B cell (primary cell): ENCODE results near the gene PARD3B. TPM values are rescaled to one million over a fixed set of nuclear protein-coding genes. Genes with fewer than 3 reads are reported as not detected.

Source experiments
- ATAC-seq: fragments of 200-7000 bp; cut with Tn5 transposase; one replicate; pipeline ENCODE4 v1.10.0; 2021; ENCODE audit warnings: low read depth, mild to moderate bottlenecking, moderate number of reproducible peaks, moderate library complexity
- CTCF ChIA-PET: fragments of 350-600 bp; sonication (Branson Sonifier 250); formaldehyde crosslinking; loops from one replicate; lab custom pipeline; 2021; ENCODE audit warnings: antibody characterized with exemption, inconsistent platforms; lab: Charles Lee
- POLR2A ChIA-PET: fragments of 350-600 bp; sonication (Branson Sonifier 250); formaldehyde crosslinking; loops from one replicate; lab custom pipeline; 2021; ENCODE audit warnings: antibody characterized with exemption; lab: Charles Lee
- DNase-seq: peaks from one replicate; pipeline ENCODE4 v3.0.0; 2013
- H2AFZ ChIP-seq: 2 replicates; pipeline ENCODE4 v1.6.1; 2012; ENCODE audit warnings: mild to moderate bottlenecking, low read depth, low read length; ENCODE audit not compliant: insufficient read depth, poor library complexity, severe bottlenecking
- H3K27ac ChIP-seq, 2 donors: 1 replicate in 1 of 2; 2 replicates in 1 of 2; pipeline ENCODE4 v1.5.1; 2012 to 2013; ENCODE audit warnings: low read length in 2 of 2, mild to moderate bottlenecking in 2 of 2, moderate library complexity in 1 of 2
- H3K27me3 ChIP-seq, 4 experiments: fragments of 200-600 bp in 1 of 4; sonication (generic) in 1 of 4; replicated peaks in 1 of 4; 1 replicate in 2 of 4; 2 replicates in 2 of 4; pipeline versions ENCODE4 v1.6.1 to v1.7.0; 2013 to 2016; ENCODE audit warnings: low read length in 3 of 4, mild to moderate bottlenecking in 2 of 4, mixed read lengths in 1 of 4, moderate library complexity in 1 of 4; ENCODE audit not compliant: insufficient read depth in 4 of 4, control insufficient read depth in 3 of 4; ENCODE audit errors: control extremely low read depth in 1 of 4
- H3K36me3 ChIP-seq, 2 experiments: replicated peaks in 1 of 2; 1 replicate in 1 of 2; 2 replicates in 1 of 2; pipeline versions ENCODE4 v1.6.1 to v1.7.1; 2013; ENCODE audit warnings: low read length in 1 of 2; ENCODE audit not compliant: insufficient read depth in 2 of 2, control insufficient read depth in 1 of 2; ENCODE audit errors: control extremely low read depth in 1 of 2, extremely low read depth in 1 of 2
- H3K4me1 ChIP-seq, 2 donors: fragments of 200-600 bp in 1 of 2; sonication (generic) in 1 of 2; 1 replicate in 1 of 2; 2 replicates in 1 of 2; pipeline versions ENCODE4 v1.5.1 to v1.6.1; 2013 to 2017; ENCODE audit warnings: low read length in 2 of 2; ENCODE audit not compliant: control insufficient read depth in 2 of 2, insufficient read depth in 2 of 2
- H3K4me2 ChIP-seq: replicated peaks from 2 replicates; pipeline ENCODE3; 2012; ENCODE audit warnings: mild to moderate bottlenecking, low read depth, low read length; ENCODE audit not compliant: poor library complexity, severe bottlenecking
- H3K4me3 ChIP-seq, 5 experiments: fragments of 200-600 bp in 1 of 5; sonication (generic) in 1 of 5; 1 replicate in 3 of 5; 2 replicates in 2 of 5; pipeline versions ENCODE4 v1.5.1 to v1.7.0; 2011 to 2016; ENCODE audit warnings: low read length in 4 of 5, mild to moderate bottlenecking in 4 of 5, low read depth in 2 of 5, control low read depth in 1 of 5, moderate library complexity in 1 of 5; ENCODE audit not compliant: insufficient read depth in 1 of 5; ENCODE audit errors: control extremely low read depth in 1 of 5, extremely low read depth in 1 of 5
- H3K79me2 ChIP-seq: fragments of 200-600 bp; sonication (generic); one replicate; pipeline ENCODE4 v1.6.0; 2016; ENCODE audit warnings: low read length; ENCODE audit not compliant: control insufficient read depth, insufficient read depth
- H3K9ac ChIP-seq: fragments of 200-600 bp; sonication (generic); 2 replicates; pipeline ENCODE4 v1.6.1; 2017; ENCODE audit warnings: mild to moderate bottlenecking, low read length, moderate library complexity
- H3K9me3 ChIP-seq, 3 donors: one replicate each; pipeline versions ENCODE4 v1.6.1 to v1.7.1; 2013; ENCODE audit warnings: low read length in 2 of 3; ENCODE audit not compliant: control insufficient read depth in 2 of 3, insufficient read depth in 1 of 3; ENCODE audit errors: control extremely low read depth in 1 of 3
- H4K20me1 ChIP-seq: 2 replicates; pipeline ENCODE4 v1.6.0; 2012; ENCODE audit warnings: mild to moderate bottlenecking, low read length; ENCODE audit not compliant: insufficient read depth, control insufficient read depth, poor library complexity, severe bottlenecking
- H3K27ac Mint-ChIP-seq: one replicate; pipeline ENCODE4 v1.8.0; 2021; ENCODE audit warnings: mixed read lengths
- H3K27me3 Mint-ChIP-seq: one replicate; pipeline ENCODE4 v1.8.0; 2021; ENCODE audit warnings: mixed read lengths
- H3K4me1 Mint-ChIP-seq: one replicate; pipeline ENCODE4 v1.8.0; 2021; ENCODE audit warnings: mixed read lengths
- H3K4me3 Mint-ChIP-seq: one replicate; pipeline ENCODE4 v1.8.0; 2021; ENCODE audit warnings: mixed read lengths
- H3K9me3 Mint-ChIP-seq: one replicate; pipeline ENCODE4 v1.8.0; 2022; ENCODE audit warnings: mixed read lengths; ENCODE audit not compliant: insufficient read depth
- EZH2 ChIP-seq: IDR thresholded peaks from 2 replicates; pipeline ENCODE4 v1.6.1; 2012; ENCODE audit warnings: borderline replicate concordance, low read depth, mild to moderate bottlenecking, moderate library complexity, low read length; ENCODE audit not compliant: insufficient read depth, poor library complexity, severe bottlenecking
- WGBS: methylation state at CpG from one replicate; pipeline ENCODE4 v1.1.5; 2013; ENCODE audit warnings: missing lambda C conversion rate; ENCODE audit not compliant: insufficient coverage; 5-methylcytosine and 5-hydroxymethylcytosine counted together
- intact Hi-C: fragments of 100-400 bp; cut with micrococcal nuclease; formaldehyde crosslinking; loops from one replicate; pipeline ENCODE4 v1.10.0; 2022
- polyA plus RNA-seq: library from polyadenylated mRNA; depleted of rRNA; stranded (reverse); fragments of >200 nt; gene quantifications from 2 replicates; pipeline ENCODE4 v1.2.3, GENCODE V29; 2012
- total RNA-seq, 2 donors: library from RNA; stranded (reverse); fragments of 120-200 nt in 1 of 2; gene quantifications; 1 replicate in 1 of 2; 2 replicates in 1 of 2; pipeline versions ENCODE4 v1.2.3 to v1.2.4, GENCODE V29; 2013 to 2022
- TF ChIP-seq, protein P1 (sequence below): fragments of 200-600 bp; IDR thresholded peaks from one replicate; pipeline ENCODE4 v1.8.0; 2022; ENCODE audit warnings: antibody characterized with exemption, mild to moderate bottlenecking

Gene PARD3B
- total and polyA plus RNA-seq, 2 donors (not counting 1 experiment from before 2014, with no cell fraction given), result not detected

DNA sequence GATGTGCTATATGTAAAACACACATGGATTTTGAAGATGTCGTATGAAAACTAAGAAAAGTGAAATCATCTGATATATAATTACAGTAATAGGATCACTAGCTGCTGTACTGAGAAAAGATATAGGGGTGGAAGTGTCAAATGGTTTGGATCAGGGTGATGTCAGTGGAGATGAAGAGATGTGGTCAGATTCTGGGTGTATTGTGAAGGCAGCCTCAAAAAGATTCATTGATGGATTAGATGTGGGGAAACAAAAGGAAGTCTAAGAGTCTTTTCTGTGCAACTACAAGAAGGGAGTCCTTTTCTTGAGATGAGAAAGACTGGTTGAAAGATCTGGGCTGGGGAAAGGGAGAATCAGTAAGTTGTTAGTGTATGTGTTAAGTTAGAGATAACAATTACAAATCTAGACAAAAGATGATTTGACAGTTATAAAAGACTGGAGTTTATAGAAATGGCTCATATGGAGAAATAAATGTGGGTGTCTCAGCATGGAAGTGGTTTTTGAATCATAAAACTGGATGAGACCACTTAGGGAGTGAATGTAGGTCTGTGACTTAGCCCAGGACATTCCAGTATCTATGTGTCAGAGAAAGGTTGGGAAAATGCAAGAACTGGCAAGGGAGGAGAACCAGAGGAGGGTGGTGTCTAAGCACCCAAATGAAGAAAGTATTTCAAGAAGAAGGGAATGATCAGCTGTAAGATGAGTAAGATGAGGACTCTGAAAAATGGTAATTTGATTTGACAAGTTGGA is 347.4 kb downstream of the PARD3B start:
- H3K27ac Mint-ChIP-seq, result no peak overlapping the region
- H3K4me3 Mint-ChIP-seq, result no peak overlapping the region
- TF ChIP-seq, protein P1, sequence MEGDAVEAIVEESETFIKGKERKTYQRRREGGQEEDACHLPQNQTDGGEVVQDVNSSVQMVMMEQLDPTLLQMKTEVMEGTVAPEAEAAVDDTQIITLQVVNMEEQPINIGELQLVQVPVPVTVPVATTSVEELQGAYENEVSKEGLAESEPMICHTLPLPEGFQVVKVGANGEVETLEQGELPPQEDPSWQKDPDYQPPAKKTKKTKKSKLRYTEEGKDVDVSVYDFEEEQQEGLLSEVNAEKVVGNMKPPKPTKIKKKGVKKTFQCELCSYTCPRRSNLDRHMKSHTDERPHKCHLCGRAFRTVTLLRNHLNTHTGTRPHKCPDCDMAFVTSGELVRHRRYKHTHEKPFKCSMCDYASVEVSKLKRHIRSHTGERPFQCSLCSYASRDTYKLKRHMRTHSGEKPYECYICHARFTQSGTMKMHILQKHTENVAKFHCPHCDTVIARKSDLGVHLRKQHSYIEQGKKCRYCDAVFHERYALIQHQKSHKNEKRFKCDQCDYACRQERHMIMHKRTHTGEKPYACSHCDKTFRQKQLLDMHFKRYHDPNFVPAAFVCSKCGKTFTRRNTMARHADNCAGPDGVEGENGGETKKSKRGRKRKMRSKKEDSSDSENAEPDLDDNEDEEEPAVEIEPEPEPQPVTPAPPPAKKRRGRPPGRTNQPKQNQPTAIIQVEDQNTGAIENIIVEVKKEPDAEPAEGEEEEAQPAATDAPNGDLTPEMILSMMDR, result no peak
- ATAC-seq, result no peak
- no peaks in the 10 kb centered on the region for H3K4me1 Mint-ChIP-seq
- Histone ChIP-seq H3K79me2 (no peaks in the 10 kb centered on the region), H3K9ac (no peak overlapping the region), H3K27me3 (no peaks in the 10 kb centered on the region), H3K4me1 (no peaks in the 10 kb centered on the region), H2AFZ (no peak overlapping the region), H3K4me2 (no peak overlapping the region), H4K20me1 (no peaks in the 10 kb centered on the region), H3K36me3 (no peaks in the 10 kb centered on the region), H3K4me3 (no peak overlapping the region), H3K27ac (no peak overlapping the region), H3K9me3 (no peaks in the 10 kb centered on the region)
- intact Hi-C loops, result no loop called here
- ChIA-PET CTCF (no interaction called here), POLR2A (no interaction called here)
- no peaks in the 10 kb centered on the region for H3K27me3 Mint-ChIP-seq
- DNase-seq, result no peak
- no CpG with 5 or more reads among the region's 1 CpG for WGBS
- H3K9me3 Mint-ChIP-seq, result no peaks in the 10 kb centered on the region

DNA sequence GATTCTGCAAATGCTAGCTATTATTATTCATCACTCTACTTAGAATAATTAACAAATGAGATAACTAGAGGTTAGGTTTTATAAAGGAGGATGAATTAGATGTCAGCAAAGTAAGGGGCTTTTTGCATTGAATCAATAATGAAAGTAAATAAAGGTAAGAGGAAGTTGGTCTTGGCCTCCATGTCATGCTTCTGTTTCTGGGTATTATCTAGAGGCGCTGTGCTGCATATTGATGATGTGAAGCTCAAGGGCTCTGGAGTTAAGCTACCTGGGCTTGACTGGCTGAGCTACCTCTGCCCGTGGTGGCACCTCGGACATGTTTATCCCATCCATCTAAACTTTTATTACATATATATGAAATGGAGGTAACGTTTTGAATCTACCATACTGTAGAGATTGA is 350.9 kb downstream of the PARD3B start:
- ATAC-seq, result no peak
- no peak overlapping the region for H3K27ac ChIP-seq
- H3K9me3 Mint-ChIP-seq, result peaks cover 4% of the 10 kb centered on the region
- H3K4me1 ChIP-seq, result no peaks in the 10 kb centered on the region
- no peaks in the 10 kb centered on the region for H3K36me3 ChIP-seq
- H4K20me1 ChIP-seq, result no peaks in the 10 kb centered on the region
- no peak overlapping the region for H3K27ac Mint-ChIP-seq
- no peak overlapping the region for H3K4me3 Mint-ChIP-seq
- H3K4me3 ChIP-seq, result no peak overlapping the region
- no peaks in the 10 kb centered on the region for H3K4me1 Mint-ChIP-seq
- no peaks in the 10 kb centered on the region for H3K79me2 ChIP-seq
- no peak for TF ChIP-seq EZH2
- TF ChIP-seq, protein P1, result no peak
- peak overlapping the region; percentile 6 for H2AFZ ChIP-seq
- no peak for DNase-seq
- H3K4me2 ChIP-seq, result no peak overlapping the region
- ChIA-PET CTCF (interaction anchor here (2.1 kb wide), 1 partner anchor 9 kb away, joined by 6 read pairs; no protein-coding TSS in a partner anchor), POLR2A (no interaction called here)
- H3K9me3 ChIP-seq, result peaks cover 0 to 4% (median 0%) of the 10 kb centered on the region in 3 donors
- no CpG with 5 or more reads among the region's 4 CpGs for WGBS
- no peak overlapping the region for H3K9ac ChIP-seq
- intact Hi-C loops, result no loop called here
- no peaks in the 10 kb centered on the region for H3K27me3 Mint-ChIP-seq
- H3K27me3 ChIP-seq, result no peaks in the 10 kb centered on the region
